H1 (cell line): ENCODE measurements around the gene VDAC2. TPM values are rescaled to one million over a fixed set of nuclear protein-coding genes. Genes with fewer than 3 reads are reported as not detected.
A peak's percentile ranks its signal among the peaks of the same experiment; 100 is the strongest.

ENCODE experiments used
- CTCF ChIA-PET: fragments of 300-600 bp; sonication (Branson Sonifier 250); formaldehyde crosslinking; loops from one replicate; lab custom pipeline; 2021; ENCODE audit not compliant: partially characterized antibody; lab: Charles Lee
- POLR2A ChIA-PET: fragments of 300-600 bp; sonication (Branson Sonifier 250); formaldehyde crosslinking; loops from one replicate; lab custom pipeline; 2021; ENCODE audit warnings: inconsistent platforms; ENCODE audit not compliant: partially characterized antibody; lab: Charles Lee
- DNase-seq, 2 experiments: peaks; one replicate each; pipeline versions ENCODE4 v3.0.0 to v3.0.0-alpha.2; 2010 to 2022; ENCODE audit warnings: low spot score in 2 of 2, low read depth in 1 of 2, mixed read lengths in 1 of 2
- FAIRE-seq: peaks from 2 replicates; lab custom pipeline; 2011; peaks lifted over from hg19 to GRCh38; lab: Jason Lieb, UNC
- H2AFZ ChIP-seq: 2 replicates; pipeline ENCODE4 v1.8.1; 2012; ENCODE audit warnings: low read length, inconsistent platforms
- H2AK5ac ChIP-seq: 2 replicates; pipeline ENCODE4 v1.6.1; 2013; ENCODE audit warnings: low read depth, low read length
- H2BK120ac ChIP-seq: replicated peaks from 2 replicates; pipeline ENCODE3; 2013; ENCODE audit warnings: low read depth, low read length, inconsistent platforms
- H2BK12ac ChIP-seq: 2 replicates; pipeline ENCODE4 v1.6.1; 2013; ENCODE audit warnings: low read depth, low read length
- H2BK15ac ChIP-seq: 2 replicates; pipeline ENCODE4 v1.6.1; 2013; ENCODE audit warnings: low read length
- H2BK20ac ChIP-seq: 2 replicates; pipeline ENCODE4 v1.6.1; 2013; ENCODE audit warnings: low read length
- H2BK5ac ChIP-seq: 2 replicates; pipeline ENCODE4 v1.6.1; 2013; ENCODE audit warnings: low read depth, low read length
- H3K14ac ChIP-seq: 2 replicates; pipeline ENCODE4 v1.6.1; 2013; ENCODE audit warnings: inconsistent platforms; ENCODE audit not compliant: insufficient read length
- H3K18ac ChIP-seq: 2 replicates; pipeline ENCODE4 v1.6.1; 2013; ENCODE audit warnings: low read length; ENCODE audit errors: extremely low read depth
- H3K23ac ChIP-seq: 2 replicates; pipeline ENCODE4 v1.6.1; 2013; ENCODE audit warnings: inconsistent platforms; ENCODE audit not compliant: insufficient read length
- H3K23me2 ChIP-seq: 2 replicates; pipeline ENCODE4 v1.6.1; 2013; ENCODE audit warnings: low read depth, low read length
- H3K27ac ChIP-seq: 2 replicates; pipeline ENCODE4 v1.6.1; 2011; ENCODE audit warnings: low read depth, low read length, inconsistent platforms
- H3K27me3 ChIP-seq, 4 experiments: replicated peaks in 1 of 4; 1 replicate in 1 of 4; 2 replicates in 3 of 4; pipeline versions ENCODE4 v1.6.1 to v1.8.1; 2011 to 2013; ENCODE audit warnings: low read length in 3 of 4, mild to moderate bottlenecking in 3 of 4, inconsistent platforms in 2 of 4, mixed read lengths in 2 of 4, moderate library complexity in 1 of 4; ENCODE audit not compliant: control insufficient read depth in 3 of 4, insufficient read depth in 3 of 4; ENCODE audit errors: extremely low read depth in 1 of 4
- H3K36me3 ChIP-seq, 4 experiments: 2 replicates each; pipeline versions ENCODE4 v1.6.1 to v1.8.1; 2011 to 2013; ENCODE audit warnings: mild to moderate bottlenecking in 4 of 4, low read length in 3 of 4, moderate library complexity in 2 of 4, control low read depth in 1 of 4, inconsistent platforms in 1 of 4; ENCODE audit not compliant: insufficient read depth in 4 of 4, control insufficient read depth in 2 of 4
- H3K4ac ChIP-seq: replicated peaks from 2 replicates; pipeline ENCODE3; 2013; ENCODE audit warnings: low read length, low read depth, mixed read lengths, inconsistent platforms; ENCODE audit not compliant: insufficient read length
- H3K4me1 ChIP-seq, 4 experiments: replicated peaks in 1 of 4; 1 replicate in 1 of 4; 2 replicates in 3 of 4; pipeline versions ENCODE4 v1.6.1 to v1.8.1; 2011 to 2013; ENCODE audit warnings: low read length in 3 of 4, inconsistent platforms in 2 of 4, mixed read lengths in 1 of 4; ENCODE audit not compliant: insufficient read depth in 4 of 4, control insufficient read depth in 3 of 4
- H3K4me2 ChIP-seq, 2 experiments: 2 replicates each; pipeline versions ENCODE4 v1.6.1 to v1.8.1; 2011 to 2013; ENCODE audit warnings: low read depth in 2 of 2, low read length in 2 of 2, control low read depth in 1 of 2, inconsistent platforms in 1 of 2, mild to moderate bottlenecking in 1 of 2; ENCODE audit not compliant: insufficient read depth in 1 of 2
- H3K4me3 ChIP-seq, 4 experiments: fragments of 200-600, 300-600 bp in 1 of 4; sonication (generic), shearing (Covaris generic), sonication (Bioruptor Twin) in 1 of 4; 2 replicates each; pipeline versions ENCODE4 v1.5.1 to v1.8.1; 2011 to 2016; ENCODE audit warnings: low read length in 4 of 4, low read depth in 3 of 4, control low read depth in 2 of 4, inconsistent platforms in 2 of 4, mild to moderate bottlenecking in 2 of 4, mixed read lengths in 1 of 4, moderate library complexity in 1 of 4; ENCODE audit not compliant: insufficient read depth in 2 of 4; ENCODE audit errors: extremely low read depth in 1 of 4
- H3K56ac ChIP-seq: replicated peaks from 2 replicates; pipeline ENCODE3; 2013; ENCODE audit warnings: low read depth, mild to moderate bottlenecking, mixed read lengths, low read length, inconsistent platforms; ENCODE audit not compliant: insufficient read length
- H3K79me1 ChIP-seq: 2 replicates; pipeline ENCODE4 v1.6.1; 2013; ENCODE audit warnings: low read depth, low read length, control low read depth
- H3K79me2 ChIP-seq, 2 experiments: 2 replicates each; pipeline versions ENCODE4 v1.6.1 to v1.8.1; 2012 to 2013; ENCODE audit warnings: low read length in 2 of 2, mild to moderate bottlenecking in 2 of 2, inconsistent platforms in 1 of 2; ENCODE audit not compliant: insufficient read depth in 2 of 2, control insufficient read depth in 1 of 2
- H3K9ac ChIP-seq, 4 experiments: replicated peaks in 1 of 4; 1 replicate in 1 of 4; 2 replicates in 3 of 4; pipeline versions ENCODE4 v1.6.1 to v1.8.1; 2011 to 2013; ENCODE audit warnings: low read depth in 3 of 4, low read length in 3 of 4, control low read depth in 2 of 4, mild to moderate bottlenecking in 2 of 4, moderate library complexity in 2 of 4, inconsistent platforms in 1 of 4; ENCODE audit errors: extremely low read depth in 1 of 4
- H3K9me3 ChIP-seq, 2 experiments: 2 replicates each; pipeline versions ENCODE4 v1.6.1 to v1.8.1; 2012 to 2013; ENCODE audit warnings: mild to moderate bottlenecking in 2 of 2, moderate library complexity in 2 of 2, control low read depth in 1 of 2, inconsistent platforms in 1 of 2, low read depth in 1 of 2, low read length in 1 of 2, mixed read lengths in 1 of 2; ENCODE audit not compliant: insufficient read depth in 2 of 2
- H4K20me1 ChIP-seq, 2 experiments: replicated peaks in 1 of 2; 2 replicates each; pipeline versions ENCODE3 to v1.8.1; 2011 to 2013; ENCODE audit warnings: inconsistent platforms in 2 of 2, low read length in 2 of 2, mild to moderate bottlenecking in 1 of 2; ENCODE audit not compliant: insufficient read depth in 2 of 2, control insufficient read depth in 1 of 2
- H4K5ac ChIP-seq: 2 replicates; pipeline ENCODE4 v1.6.1; 2013; ENCODE audit warnings: low read length, low read depth, mixed read lengths, inconsistent platforms; ENCODE audit not compliant: insufficient read length
- H4K8ac ChIP-seq: 2 replicates; pipeline ENCODE4 v1.8.0; 2013; ENCODE audit warnings: mild to moderate bottlenecking, moderate library complexity, low read length, inconsistent platforms; ENCODE audit not compliant: insufficient read depth; ENCODE audit errors: extremely low read depth
- H4K91ac ChIP-seq: replicated peaks from 2 replicates; pipeline ENCODE3; 2013; ENCODE audit warnings: low read length, mixed read lengths, inconsistent platforms; ENCODE audit not compliant: insufficient read length
- CTBP2 ChIP-seq: IDR thresholded peaks from 2 replicates; pipeline ENCODE4 v1.7.0; 2011; ENCODE audit warnings: borderline replicate concordance, mild to moderate bottlenecking, moderate library complexity, mixed read lengths, low read length; ENCODE audit not compliant: insufficient read depth, insufficient read length
- JUN ChIP-seq: IDR thresholded peaks from 2 replicates; pipeline ENCODE4 v1.6.1; 2011; ENCODE audit warnings: low read depth, mild to moderate bottlenecking, improper control_type of control experiment, low read length
- POLR2AphosphoS5 ChIP-seq: IDR thresholded peaks from 2 replicates; pipeline ENCODE4 v1.6.1; 2011; ENCODE audit warnings: low read depth, low read length
- WGBS, 2 experiments: shearing (Covaris generic) in 1 of 2; methylation state at CpG; one replicate each; pipeline versions ENCODE4 v1.1.6 to v1.1.7; 2013 to 2015; ENCODE audit warnings: low lambda C conversion rate in 2 of 2, mixed read lengths in 2 of 2, inconsistent platforms in 1 of 2, low coverage in 1 of 2, missing lambda C conversion rate in 1 of 2; ENCODE audit not compliant: insufficient replicate concordance in 2 of 2, insufficient coverage in 1 of 2, insufficient read length in 1 of 2; ENCODE audit errors: extremely low coverage in 1 of 2, missing lambda C conversion rate in 1 of 2; 5-methylcytosine and 5-hydroxymethylcytosine counted together
- polyA plus RNA-seq, 7 experiments: library from polyadenylated mRNA; depleted of rRNA in 3 of 7; stranded (reverse) in 5 of 7; unstranded in 2 of 7; fragments of >200 nt in 5 of 7; fragments of 200-250 nt in 2 of 7; gene quantifications; 1 replicate in 5 of 7; 2 replicates in 1 of 7; 4 replicates in 1 of 7; pipeline versions ENCODE4 v1.2.1 to v1.2.3, GENCODE V29; 2011 to 2013; ENCODE audit warnings: missing spikeins in 2 of 7, mixed read lengths in 2 of 7
- total RNA-seq: library from RNA; stranded (reverse); fragmentation: NEBNext Ultra II Directional; extraction: Animal tissue kit (Norgen Biotek cat#: 25700); gene quantifications from 2 replicates; pipeline ENCODE4 v1.2.1, GENCODE V29; 2021
- TF ChIP-seq, protein P1 (sequence below): IDR thresholded peaks from 2 replicates; pipeline ENCODE4 v1.6.1; 2012; ENCODE audit warnings: low read length, inconsistent platforms

The VDAC2 gene
- total and polyA plus RNA-seq, 2 of the 8 experiments (the other 6 are each of a cell fraction or from before 2014, with no cell fraction given) = 89.8 to 284 TPM

DNA sequence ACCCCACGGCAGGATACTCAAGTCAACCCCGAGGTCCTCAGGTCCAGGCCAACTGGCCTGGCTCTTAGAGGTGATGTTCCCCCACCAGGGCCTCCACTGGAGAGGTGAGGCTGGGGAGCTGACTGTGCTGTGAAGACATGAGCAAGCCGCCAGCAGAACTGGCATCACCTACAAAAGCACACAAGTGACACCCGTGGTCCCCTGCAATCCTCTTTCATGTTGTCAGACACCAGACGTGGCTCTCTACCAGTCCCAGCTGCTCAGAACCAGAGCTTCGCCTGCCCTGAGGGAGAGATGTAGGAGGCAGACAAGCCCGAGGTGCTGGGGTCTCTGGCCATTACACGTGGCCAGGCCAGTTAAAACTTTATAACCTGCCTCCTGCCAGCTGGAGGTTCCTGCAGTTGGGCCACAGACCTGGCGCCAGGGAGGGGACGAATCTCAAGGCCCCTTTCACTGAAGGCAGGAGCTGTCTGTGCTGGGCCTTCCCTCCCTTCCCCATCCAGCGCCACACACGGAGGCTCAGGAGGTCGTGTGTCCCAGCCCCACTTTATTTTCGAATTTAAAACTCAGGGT, 22.9 kb downstream of the VDAC2 start:
- peak overlapping the region; percentile 27 to 70 (median 47); a peak in 6 of 8 replicates for H3K4me3 ChIP-seq
- H2BK12ac ChIP-seq = 0 out of 2 replicates have a peak overlapping the region, but pooled peaks have one; percentile 75
- H2AFZ ChIP-seq = peak overlapping the region; percentile 36; the same call in 1 of the 2 replicates
- peaks cover 13% of the 10 kb centered on the region; the same call in 1 of the 2 replicates for H3K23me2 ChIP-seq
- peak overlapping the region; percentile 83 to 93 for H3K4me2 ChIP-seq
- ChIA-PET CTCF (interaction anchor here (1.3 to 18.9 kb wide), 6 partner anchors 10 to 87 kb away, joined by 3 to 209 read pairs (median 42); partner anchors contain the start of gene VDAC2), POLR2A (interaction anchor here (0.6 to 27.6 kb wide), 12 partner anchors 12 to 1876 kb away, joined by 3 to 801 read pairs (median 4); partner anchors contain the start of genes SAMD8 and VDAC2)
- FAIRE-seq (no peak), DNase-seq (no peak)
- H2BK15ac ChIP-seq = peak overlapping the region; percentile 61; the same call in 1 of the 2 replicates
- peak overlapping the region; percentile 85 for H2BK5ac ChIP-seq
- peaks cover 13 to 41% (median 19%) of the 10 kb centered on the region in 4 experiments for H3K36me3 ChIP-seq
- peak overlapping the region; percentile 97 for H2AK5ac ChIP-seq
- H2BK120ac ChIP-seq = no peak overlapping the region
- peaks cover 3% of the 10 kb centered on the region in 2 experiments for H4K20me1 ChIP-seq
- H3K27me3 ChIP-seq = no peaks in the 10 kb centered on the region
- no peak for TF ChIP-seq CTBP2
- TF ChIP-seq, protein P1, sequence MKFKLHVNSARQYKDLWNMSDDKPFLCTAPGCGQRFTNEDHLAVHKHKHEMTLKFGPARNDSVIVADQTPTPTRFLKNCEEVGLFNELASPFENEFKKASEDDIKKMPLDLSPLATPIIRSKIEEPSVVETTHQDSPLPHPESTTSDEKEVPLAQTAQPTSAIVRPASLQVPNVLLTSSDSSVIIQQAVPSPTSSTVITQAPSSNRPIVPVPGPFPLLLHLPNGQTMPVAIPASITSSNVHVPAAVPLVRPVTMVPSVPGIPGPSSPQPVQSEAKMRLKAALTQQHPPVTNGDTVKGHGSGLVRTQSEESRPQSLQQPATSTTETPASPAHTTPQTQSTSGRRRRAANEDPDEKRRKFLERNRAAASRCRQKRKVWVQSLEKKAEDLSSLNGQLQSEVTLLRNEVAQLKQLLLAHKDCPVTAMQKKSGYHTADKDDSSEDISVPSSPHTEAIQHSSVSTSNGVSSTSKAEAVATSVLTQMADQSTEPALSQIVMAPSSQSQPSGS = 0 out of 2 replicates have a peak, but pooled peaks have one; percentile 21
- 0 out of 2 replicates have a peak, but pooled peaks have one; percentile 3 for TF ChIP-seq POLR2AphosphoS5
- TF ChIP-seq JUN = no peak
- TF ChIP-seq, all 59 proteins: peak for 2
- Histone ChIP-seq H3K18ac (peak overlapping the region; percentile 95), H3K79me1 (no peaks in the 10 kb centered on the region), H4K5ac (peak overlapping the region; percentile 87), H3K79me2 (peaks cover 0 to 8% of the 10 kb centered on the region in 2 experiments; a peak in 3 of 4 replicates), H3K9me3 (no peaks in the 10 kb centered on the region), H2BK20ac (no peak overlapping the region; the same call in 1 of the 2 replicates), H3K9ac (peak overlapping the region in 3 of 4 experiments; percentile 63 to 70 (median 67); a peak in 6 of 7 replicates), H3K4me1 (peaks cover 0 to 15% (median 10%) of the 10 kb centered on the region in 4 experiments; a peak in 6 of 7 replicates), H3K56ac (no peak overlapping the region), H3K23ac (no peak overlapping the region), H4K91ac (peak overlapping the region; percentile 44), H3K27ac (peak overlapping the region; percentile 48; the same call in 1 of the 2 replicates), H3K14ac (no peak overlapping the region), H4K8ac (peak overlapping the region; percentile 90), H3K4ac (no peak overlapping the region)
- 57% methylated on average over 13 of the region's 14 CpGs; no CpG with 5 or more reads in 1 of the 2 experiments for WGBS, 2 experiments
